ENCODE measurements around the gene ZNF23.
"Not testable (repeated sequence)": the region's sequence is repeated elsewhere in the genome, so short reads cannot be mapped to it uniquely, and the experiment has no call there.

ZNF23 gene

GRCh38 chr16:71461686-71462648, at the start of gene ZNF23:
ZNF23 (minus strand) TSS chr16:71462247; CDS start chr16:71456796, 5,451 bp downstream.
- DNase-seq: peak; percentile 1

DNA sequence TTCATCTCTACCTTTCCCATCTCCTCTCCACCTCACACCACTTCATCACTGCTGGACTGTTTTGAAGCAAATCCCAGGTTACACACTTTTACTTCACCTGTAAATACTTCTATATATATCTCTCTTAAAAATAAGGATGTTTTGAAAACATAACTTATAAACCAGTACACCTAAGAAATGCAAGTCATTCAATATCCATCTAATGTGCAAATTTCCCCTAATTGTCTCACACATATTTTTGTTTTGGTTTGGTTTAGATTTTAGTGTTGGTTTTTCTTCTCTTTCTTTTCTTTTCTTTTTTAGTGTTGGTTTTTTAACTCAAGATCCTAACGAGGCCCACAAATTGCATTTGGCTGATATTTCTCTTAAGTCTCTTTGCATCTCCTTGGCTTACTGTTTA, 45.0 kb upstream of the ZNF23 start:
- DNase-seq: no peak

DNA sequence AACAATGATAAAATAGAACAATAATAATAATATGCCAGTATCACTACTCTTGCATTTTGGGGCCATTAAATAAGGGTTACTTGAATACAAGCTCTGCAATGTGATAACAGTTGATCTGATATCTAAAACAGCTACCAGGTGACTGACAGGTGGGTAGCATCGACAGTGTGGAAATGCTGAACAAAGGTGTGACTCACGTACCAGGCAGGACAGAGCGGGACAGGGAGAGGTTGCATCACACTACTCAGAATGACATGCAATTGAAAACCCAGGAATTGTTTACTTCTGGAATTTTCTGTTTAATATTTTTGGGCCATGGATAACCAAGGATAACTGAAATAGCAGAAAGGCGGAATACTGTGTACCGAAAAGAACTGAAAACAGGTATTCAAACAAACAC, 42.9 kb upstream of the ZNF23 start:
- DNase-seq: no peak

DNA sequence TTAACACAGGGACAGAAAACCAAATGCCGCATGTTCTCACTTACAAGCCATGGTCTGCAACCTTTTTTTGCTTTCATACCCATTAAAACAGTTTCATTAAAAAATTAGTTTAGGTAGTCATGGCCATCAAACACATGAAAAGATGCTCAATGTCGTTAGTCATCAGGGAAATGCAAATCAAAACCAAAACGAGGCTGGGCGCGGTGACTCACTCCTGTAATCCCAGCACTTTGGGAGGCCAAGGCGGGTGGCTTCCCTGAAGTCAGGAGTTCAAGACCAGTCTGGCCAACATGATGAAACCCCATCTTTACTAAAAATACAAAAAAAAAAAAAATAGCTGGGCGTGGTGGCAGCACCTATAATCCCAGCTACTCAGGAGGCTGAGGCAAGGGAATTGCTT, 42.0 kb upstream of the ZNF23 start:
- not testable (repeated sequence) for DNase-seq

GRCh38 chr16:71501547-71501946, 39.5 kb upstream of the ZNF23 start:
- no peak for DNase-seq

DNA sequence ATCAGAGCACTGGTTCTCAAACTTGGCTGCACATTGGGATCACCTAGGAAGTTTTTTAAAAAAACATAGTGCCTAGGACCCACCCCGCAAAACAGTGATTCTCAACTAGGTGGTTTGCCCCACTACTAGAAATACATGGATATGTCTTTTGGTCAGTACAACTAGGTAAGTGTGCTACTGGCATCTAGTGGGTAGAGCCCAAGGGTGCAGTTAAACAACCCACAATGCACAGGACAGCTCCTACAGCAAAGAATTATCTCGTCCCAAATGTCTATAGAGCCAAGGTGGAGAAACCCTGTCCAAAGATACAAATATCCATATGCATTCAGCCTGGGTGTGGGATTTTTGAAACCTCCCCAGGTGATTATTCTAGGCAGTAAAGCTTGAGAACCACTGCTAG, 38.9 kb upstream of the ZNF23 start:
- no peak for DNase-seq

- DNase-seq: peak; percentile 3
Measured at GRCh38 chr16:71499775-71500364, 37.8 kb upstream of the ZNF23 start.

GRCh38 chr16:71498031-71498430, 36.0 kb upstream of the ZNF23 start:
- DNase-seq: no peak

- no peak for DNase-seq
Measured at GRCh38 chr16:71493213-71493612, 31.2 kb upstream of the ZNF23 start.

DNA sequence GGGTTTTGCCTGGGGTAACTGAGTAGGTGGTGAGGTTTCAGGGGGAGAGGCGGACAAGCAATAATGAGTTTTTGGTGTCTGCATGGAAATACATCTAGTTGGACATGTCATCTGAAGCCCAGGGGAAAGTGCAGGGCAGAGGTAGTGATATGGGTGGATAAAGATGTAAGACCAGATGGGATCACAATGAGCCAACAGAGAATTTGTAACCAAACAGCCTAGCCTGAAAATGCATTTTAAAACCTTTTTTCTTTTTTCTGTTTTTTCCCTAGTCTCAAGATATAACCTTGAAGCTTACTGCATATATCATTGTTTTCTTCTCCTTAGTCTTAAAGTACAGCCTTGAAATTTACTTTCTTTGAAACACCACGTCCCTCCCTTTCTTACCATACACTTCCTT, 30.7 kb upstream of the ZNF23 start:
- DNase-seq: no peak

DNA sequence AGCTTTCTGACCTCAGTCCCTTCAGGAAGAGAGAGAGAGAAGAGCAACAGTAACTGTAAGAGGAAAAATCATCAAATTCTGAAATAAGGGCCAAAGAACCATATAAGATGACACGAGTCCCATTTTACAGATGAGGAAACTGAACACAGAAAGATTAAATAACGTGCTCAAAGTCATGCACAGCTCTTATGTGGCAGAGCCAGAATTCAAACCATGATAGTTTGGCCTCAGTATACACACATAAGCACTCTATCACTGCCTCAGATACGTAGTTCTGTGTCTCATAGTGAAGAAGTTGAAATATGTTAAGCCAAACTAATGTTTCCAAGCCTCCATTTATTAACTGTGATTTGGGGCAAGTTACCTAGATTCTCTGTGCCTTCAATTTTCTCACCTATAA, 29.0 kb upstream of the ZNF23 start:
- DNase-seq: no peak

- DNase-seq: no peak
Measured at GRCh38 chr16:71490361-71490760, 28.3 kb upstream of the ZNF23 start.

- DNase-seq: no peak
Measured at GRCh38 chr16:71489122-71489521, 27.1 kb upstream of the ZNF23 start, which contains the start of gene ZNF19. ZNF19 (minus strand) TSS chr16:71489324; CDS start chr16:71482114, 7,210 bp downstream.

GRCh38 chr16:71484006-71484893, 22.2 kb upstream of the ZNF23 start:
- DNase-seq: peak; percentile 68

- DNase-seq: no peak
Measured at GRCh38 chr16:71482569-71482968, 20.5 kb upstream of the ZNF23 start.

- no peak for DNase-seq
Measured at GRCh38 chr16:71480956-71481355, 18.9 kb upstream of the ZNF23 start.

GRCh38 chr16:71479420-71479819, 17.4 kb upstream of the ZNF23 start:
- no peak for DNase-seq

DNA sequence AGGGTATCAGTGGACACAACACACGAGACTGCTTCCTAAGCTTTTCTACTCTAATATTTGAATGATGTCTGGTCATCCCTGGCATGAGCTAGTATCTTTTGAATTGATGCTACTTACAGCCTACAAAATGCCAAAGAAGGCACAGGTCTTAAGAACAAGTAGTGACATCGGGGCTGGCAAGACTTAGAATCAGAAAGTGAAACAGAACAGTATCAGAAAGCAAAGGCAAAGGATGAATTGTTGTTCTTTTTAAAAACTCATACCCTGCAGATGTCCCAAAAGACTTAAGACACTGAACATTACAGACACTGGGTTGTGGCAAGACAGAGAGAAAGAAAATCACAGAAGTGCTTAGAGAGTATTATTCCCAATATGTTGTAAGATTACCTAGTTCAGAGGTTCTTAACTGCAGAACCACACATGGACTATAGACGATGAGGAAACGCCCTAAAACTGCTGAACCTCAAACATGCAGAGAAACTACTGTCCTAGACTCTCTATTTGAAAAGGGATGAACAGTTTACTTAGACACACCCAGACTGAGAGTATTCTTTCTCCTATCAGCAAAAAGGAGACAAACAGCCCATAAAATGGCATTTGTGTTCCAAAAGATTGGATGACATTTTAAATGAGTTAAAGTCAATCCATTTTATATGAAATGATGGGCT, 14.5 kb upstream of the ZNF23 start:
- no peak for DNase-seq

GRCh38 chr16:71474864-71475263, 12.8 kb upstream of the ZNF23 start:
- DNase-seq: no peak

- no peak for DNase-seq
Measured at GRCh38 chr16:71473891-71474290, 11.8 kb upstream of the ZNF23 start.

DNA sequence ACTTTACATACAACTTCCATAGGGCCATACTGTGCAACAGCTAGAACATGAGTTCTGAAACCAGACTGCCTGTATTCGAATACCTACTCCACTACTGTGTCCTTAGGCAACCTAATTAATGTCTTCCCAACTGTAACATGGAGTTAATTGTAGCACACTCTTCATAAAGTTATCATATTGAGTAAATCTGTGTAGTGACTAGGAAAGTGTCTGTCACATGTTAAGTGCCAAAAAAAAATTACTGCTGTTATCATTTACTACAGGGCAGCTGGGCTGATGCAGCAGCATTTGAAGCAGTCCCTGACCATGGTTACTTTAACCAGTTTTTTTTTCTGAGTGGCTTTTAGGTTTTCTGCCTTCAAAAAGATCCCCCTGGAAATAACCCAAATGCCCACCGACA, 10.9 kb upstream of the ZNF23 start:
- DNase-seq: no peak

- no peak for DNase-seq
Measured at GRCh38 chr16:71472051-71472450, 10.0 kb upstream of the ZNF23 start.

DNA sequence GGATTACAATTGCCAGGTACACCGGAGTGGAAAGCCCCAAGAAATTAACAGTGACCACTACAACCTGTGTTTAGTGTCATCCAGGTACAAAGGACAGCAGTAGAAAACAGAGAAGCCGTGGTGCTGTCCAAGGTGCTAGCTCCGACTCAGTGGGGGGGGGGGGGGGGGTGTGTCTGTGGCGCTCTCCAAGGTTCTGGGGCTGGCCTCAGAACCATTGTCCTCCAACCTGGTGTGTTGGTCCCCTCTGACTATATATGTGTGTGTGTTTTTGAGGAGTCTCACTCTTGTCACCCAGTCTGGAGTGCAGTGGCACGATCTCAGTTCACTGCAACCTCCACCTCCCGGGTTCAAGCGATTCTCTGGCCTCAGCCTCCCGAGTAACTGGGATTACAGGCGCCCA, 5.8 kb upstream of the ZNF23 start:
- DNase-seq: no peak

All from NCI-H2029 treated with DMSO at 0.1 percent for 48 hours (cell line).